GM18861 (cell line): ENCODE measurements around the gene UBL7.

Source experiments
- ATAC-seq: cut with Tn5 transposase; IDR thresholded peaks from one replicate; pipeline ENCODE4 v1.9.1; 2021; ENCODE audit not compliant: unreplicated experiment

UBL7 gene

GRCh38 chr15:74409225-74409624 lies 51.7 kb downstream of the UBL7 start:
- no peak for ATAC-seq

- no peak for ATAC-seq
Observed at GRCh38 chr15:74408815-74409214, 52.1 kb downstream of the UBL7 start.

- no peak for ATAC-seq
Observed at GRCh38 chr15:74408385-74408784, 52.6 kb downstream of the UBL7 start.

GRCh38 chr15:74406992-74407705 lies 53.8 kb downstream of the UBL7 start:
- no peak for ATAC-seq

- ATAC-seq, result no peak
Observed at GRCh38 chr15:74406517-74406916, 54.4 kb downstream of the UBL7 start.

- ATAC-seq, result no peak
Observed at GRCh38 chr15:74405823-74406222, 55.1 kb downstream of the UBL7 start.

GRCh38 chr15:74403991-74404563 lies 56.9 kb downstream of the UBL7 start:
- ATAC-seq, result peak; percentile 30

- ATAC-seq, result no peak
Observed at GRCh38 chr15:74403588-74403919, 57.4 kb downstream of the UBL7 start.

- no peak for ATAC-seq
Observed at GRCh38 chr15:74402873-74403587, 57.9 kb downstream of the UBL7 start.

- ATAC-seq, result no peak
Observed at GRCh38 chr15:74402337-74402841, 58.6 kb downstream of the UBL7 start.

- ATAC-seq, result no peak
Observed at GRCh38 chr15:74400915-74401757, 59.8 kb downstream of the UBL7 start.

- ATAC-seq, result no peak
Observed at GRCh38 chr15:74400313-74400860, 60.6 kb downstream of the UBL7 start.

- no peak for ATAC-seq
Observed at GRCh38 chr15:74399511-74400312, 61.2 kb downstream of the UBL7 start.

- ATAC-seq, result no peak
Observed at GRCh38 chr15:74399100-74399499, 61.9 kb downstream of the UBL7 start.

- no peak for ATAC-seq
Observed at GRCh38 chr15:74398183-74398582, 62.8 kb downstream of the UBL7 start.

- no peak for ATAC-seq
Observed at GRCh38 chr15:74397239-74398068, 63.5 kb downstream of the UBL7 start.

- ATAC-seq, result peak; percentile 32
Observed at GRCh38 chr15:74396445-74397238, 64.3 kb downstream of the UBL7 start.

- ATAC-seq, result no peak
Observed at GRCh38 chr15:74396146-74396438, 64.9 kb downstream of the UBL7 start.
